ENCODE measurements around the gene DEAF1.

The DEAF1 gene

DNA sequence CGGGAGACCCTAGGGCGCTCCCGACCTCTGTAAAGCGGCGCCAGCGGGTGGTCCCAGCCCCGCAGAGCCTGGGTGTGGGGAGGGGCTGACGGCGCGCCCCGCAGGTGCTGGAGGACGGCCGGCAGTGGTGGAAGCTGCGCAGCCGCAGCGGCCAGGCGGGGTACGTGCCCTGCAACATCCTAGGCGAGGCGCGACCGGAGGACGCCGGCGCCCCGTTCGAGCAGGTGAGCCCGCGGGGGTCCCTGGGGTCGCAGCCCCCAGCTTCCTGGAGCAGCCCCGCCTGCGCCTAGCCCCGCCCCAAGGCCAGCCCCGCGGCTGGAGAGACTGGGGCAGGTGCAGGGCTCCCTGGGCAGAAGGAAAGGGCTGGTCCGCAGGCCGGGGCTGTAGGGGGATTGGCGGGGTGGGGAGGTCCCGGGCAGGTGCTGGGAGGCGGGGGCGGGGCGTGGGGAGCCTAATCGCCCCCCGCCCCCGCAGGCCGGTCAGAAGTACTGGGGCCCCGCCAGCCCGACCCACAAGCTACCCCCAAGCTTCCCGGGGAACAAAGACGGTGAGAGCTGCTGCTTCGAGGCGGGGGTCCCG, 30.7 kb upstream of the DEAF1 start:
- TF ChIP-seq POLR2A (IDR thresholded peaks at IDR 0.05; ENCODE audit: low read length) (no peak), GATA1 (IDR thresholded peaks at IDR 0.05; ENCODE audit: low read depth, low read length) (no peak)
- no peak for DNase-seq

- DNase-seq: no peak
- no peak for TF ChIP-seq POLR2A (IDR thresholded peaks at IDR 0.05; ENCODE audit: low read length)
Measured at GRCh38 chr11:724778-725386, 29.9 kb upstream of the DEAF1 start.

DNA sequence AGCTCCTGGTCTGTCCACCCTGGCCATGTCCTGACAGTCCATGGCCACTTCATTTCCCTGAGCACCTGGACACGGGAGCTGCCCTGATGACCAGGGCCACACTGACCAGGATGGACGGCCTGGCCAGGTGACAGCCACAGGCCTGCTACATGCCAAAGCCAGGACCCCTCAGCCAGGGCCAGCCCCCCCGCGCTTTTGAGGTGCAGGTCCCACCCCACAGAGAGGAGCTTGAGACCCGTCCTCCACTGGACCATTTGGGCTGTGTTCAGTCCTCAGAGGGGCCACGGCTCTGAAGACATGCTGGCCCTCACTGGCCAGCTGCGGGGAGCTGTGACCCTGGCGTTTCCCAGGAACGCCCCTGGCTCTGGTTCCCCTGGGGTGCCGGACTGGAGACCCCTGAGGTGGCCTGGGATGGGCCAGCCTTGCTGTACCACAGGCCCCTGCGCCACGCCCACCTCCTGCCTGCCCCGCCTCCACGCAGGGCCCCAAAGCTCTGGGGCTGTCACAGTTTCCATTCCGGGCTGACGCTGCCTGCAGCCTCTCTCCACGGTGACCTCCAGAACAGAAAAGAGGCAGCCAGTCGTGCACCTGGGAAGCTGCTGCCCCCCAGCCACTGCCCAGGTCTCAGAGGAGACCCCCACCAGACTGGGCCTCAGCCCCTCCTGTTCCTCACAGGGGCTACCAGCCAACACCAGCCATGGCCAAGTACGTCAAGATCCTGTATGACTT, 29.2 kb upstream of the DEAF1 start:
- TF ChIP-seq GATA1 (IDR thresholded peaks at IDR 0.05; ENCODE audit: low read depth, low read length) (no peak), POLR2A (IDR thresholded peaks at IDR 0.05; ENCODE audit: low read length) (no peak)
- DNase-seq: no peak

DNA sequence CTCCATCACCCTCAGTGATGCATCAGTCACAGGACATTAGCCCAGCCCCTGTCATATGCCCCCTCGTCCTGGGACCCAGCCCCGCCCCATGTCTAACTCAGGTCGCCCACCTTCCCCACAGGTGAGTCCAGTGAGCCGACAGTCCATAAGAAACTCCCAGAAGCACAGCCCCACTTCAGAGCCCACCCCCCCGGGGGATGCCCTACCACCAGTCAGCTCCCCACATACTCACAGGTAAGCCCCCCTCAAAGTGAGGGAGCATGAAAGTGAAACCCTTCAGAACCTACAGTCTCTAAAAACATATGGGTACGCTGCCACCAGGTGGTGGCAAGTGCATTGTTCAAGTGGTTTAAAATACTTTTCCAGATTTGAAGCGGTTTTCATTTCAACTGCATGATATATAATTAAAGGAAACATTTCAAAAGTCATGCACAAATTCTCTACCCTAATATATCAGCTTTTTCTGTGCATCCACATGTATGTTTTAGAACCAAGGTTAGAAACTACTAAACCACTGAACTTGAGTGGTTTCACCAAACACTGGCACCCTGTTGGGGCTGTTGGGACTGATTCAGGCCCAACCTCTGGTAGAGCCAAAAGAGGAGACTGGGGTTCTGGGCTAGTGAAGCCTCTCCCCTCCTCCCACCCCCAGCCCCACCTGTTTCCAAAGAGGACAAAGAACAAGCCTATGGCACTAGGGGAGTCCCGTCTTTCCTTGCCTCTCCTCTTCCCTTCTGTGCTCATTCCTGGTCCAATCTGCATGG, 28.3 kb upstream of the DEAF1 start:
- peak; percentile 71 to 84 for DNase-seq
- TF ChIP-seq POLR2A (IDR thresholded peaks at IDR 0.05; ENCODE audit: low read length) (no peak), GATA1 (IDR thresholded peaks at IDR 0.05; ENCODE audit: low read depth, low read length) (no peak)

DNA sequence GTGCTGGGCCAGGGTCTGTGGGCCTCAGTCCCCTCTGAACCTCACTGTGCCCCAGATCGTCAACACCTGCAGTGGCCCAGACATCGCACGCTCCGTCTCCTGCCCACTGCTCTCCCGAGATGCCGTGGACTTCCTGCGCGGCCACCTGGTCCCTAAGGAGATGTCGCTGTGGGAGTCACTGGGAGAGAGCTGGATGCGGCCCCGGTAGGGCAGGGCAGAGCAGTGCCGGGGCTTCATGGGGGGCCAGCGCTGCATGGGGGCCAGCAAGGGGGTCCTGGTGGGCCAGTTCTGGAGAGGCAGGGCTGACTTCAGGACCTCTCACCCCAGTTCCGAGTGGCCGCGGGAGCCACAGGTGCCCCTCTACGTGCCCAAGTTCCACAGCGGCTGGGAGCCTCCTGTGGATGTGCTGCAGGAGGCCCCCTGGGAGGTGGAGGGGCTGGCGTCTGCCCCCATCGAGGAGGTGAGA, 27.4 kb upstream of the DEAF1 start:
- DNase-seq: no peak
- TF ChIP-seq POLR2A (IDR thresholded peaks at IDR 0.05; ENCODE audit: low read length) (no peak), GATA1 (IDR thresholded peaks at IDR 0.05; ENCODE audit: low read depth, low read length) (no peak)

DNA sequence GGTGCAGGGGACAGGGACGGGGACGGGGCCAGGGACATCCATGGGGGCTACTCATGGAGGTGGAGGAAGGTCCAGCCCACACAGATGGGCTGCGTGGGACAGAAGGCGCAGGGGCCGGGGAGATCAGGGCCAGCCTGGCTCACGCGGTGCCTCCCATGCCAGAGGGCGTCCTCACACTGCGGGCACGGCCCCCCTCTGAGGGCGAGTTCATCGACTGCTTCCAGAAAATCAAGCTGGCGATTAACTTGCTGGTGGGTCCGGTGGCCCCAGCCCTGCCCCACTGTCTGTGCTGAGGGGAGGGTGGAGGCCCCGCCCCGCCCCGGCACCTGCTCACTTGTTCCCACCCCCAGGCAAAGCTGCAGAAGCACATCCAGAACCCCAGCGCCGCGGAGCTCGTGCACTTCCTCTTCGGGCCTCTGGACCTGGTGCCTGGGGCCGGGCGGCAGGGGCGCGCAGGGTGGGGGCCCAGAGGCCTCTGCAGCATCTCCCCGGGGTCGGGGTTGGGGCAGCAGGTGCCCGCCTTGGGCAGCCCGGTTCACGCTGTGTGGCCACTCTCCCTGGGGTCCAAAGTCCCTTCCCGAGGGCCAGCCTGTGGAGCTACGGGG, 26.8 kb upstream of the DEAF1 start:
- DNase-seq: no peak
- no peak for TF ChIP-seq GATA1 (IDR thresholded peaks at IDR 0.05; ENCODE audit: low read depth, low read length)
- no peak for TF ChIP-seq POLR2A (IDR thresholded peaks at IDR 0.05; ENCODE audit: low read length)

DNA sequence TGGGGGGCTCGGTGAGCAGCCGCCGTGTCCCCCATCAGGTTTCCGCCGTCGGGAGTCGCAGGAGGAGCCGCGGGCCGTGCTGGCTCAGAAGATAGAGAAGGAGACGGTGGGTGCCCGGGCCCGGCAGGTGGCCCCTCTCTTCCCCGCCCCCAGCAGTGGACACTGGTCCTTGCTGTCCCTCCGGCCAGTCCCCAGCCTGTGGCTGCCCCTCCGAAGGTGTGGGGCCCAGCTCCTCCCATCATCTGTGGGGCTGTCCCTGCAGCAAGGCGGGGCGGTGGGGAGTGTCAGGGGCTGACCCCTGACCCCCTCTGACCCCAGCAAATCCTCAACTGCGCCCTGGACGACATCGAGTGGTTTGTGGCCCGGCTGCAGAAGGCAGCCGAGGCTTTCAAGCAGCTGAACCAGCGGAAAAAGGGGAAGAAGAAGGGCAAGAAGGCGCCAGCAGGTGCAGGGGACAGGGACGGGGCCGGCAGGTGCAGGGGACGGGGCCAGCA, 26.3 kb upstream of the DEAF1 start:
- TF ChIP-seq POLR2A (IDR thresholded peaks at IDR 0.05; ENCODE audit: low read length): no peak
- no peak for TF ChIP-seq GATA1 (IDR thresholded peaks at IDR 0.05; ENCODE audit: low read depth, low read length)
- DNase-seq: no peak

DNA sequence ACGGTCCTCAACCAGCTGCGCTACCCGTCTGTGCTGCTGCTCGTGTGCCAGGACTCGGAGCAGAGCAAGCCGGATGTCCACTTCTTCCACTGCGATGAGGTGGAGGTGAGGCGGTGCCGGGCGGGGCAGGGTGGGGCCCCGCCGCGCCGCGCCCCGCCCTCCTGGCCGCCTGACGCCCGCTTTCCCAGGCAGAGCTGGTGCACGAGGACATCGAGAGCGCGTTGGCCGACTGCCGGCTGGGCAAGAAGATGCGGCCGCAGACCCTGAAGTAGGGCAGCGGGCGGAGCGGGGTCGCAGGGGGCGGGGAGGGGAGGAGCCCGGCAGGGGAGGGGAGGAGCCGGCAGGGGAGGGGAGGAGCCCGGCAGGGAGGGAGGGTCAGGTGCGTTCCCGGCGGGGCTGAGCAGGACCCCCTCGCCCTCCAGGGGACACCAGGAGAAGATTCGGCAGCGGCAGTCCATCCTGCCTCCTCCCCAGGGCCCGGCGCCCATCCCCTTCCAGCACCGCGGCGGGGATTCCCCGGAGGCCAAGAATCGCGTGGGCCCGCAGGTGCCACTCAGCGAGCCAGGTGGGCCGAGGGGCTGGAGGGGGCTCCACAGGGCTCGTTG, 25.7 kb upstream of the DEAF1 start:
- DNase-seq: no peak
- TF ChIP-seq POLR2A (IDR thresholded peaks at IDR 0.05; ENCODE audit: low read length) (no peak), GATA1 (IDR thresholded peaks at IDR 0.05; ENCODE audit: low read depth, low read length) (no peak)

- no peak for DNase-seq
- TF ChIP-seq POLR2A (IDR thresholded peaks at IDR 0.05; ENCODE audit: low read length) (no peak), GATA1 (IDR thresholded peaks at IDR 0.05; ENCODE audit: low read depth, low read length) (no peak)
Measured at GRCh38 chr11:720017-720641, 25.1 kb upstream of the DEAF1 start.

DNA sequence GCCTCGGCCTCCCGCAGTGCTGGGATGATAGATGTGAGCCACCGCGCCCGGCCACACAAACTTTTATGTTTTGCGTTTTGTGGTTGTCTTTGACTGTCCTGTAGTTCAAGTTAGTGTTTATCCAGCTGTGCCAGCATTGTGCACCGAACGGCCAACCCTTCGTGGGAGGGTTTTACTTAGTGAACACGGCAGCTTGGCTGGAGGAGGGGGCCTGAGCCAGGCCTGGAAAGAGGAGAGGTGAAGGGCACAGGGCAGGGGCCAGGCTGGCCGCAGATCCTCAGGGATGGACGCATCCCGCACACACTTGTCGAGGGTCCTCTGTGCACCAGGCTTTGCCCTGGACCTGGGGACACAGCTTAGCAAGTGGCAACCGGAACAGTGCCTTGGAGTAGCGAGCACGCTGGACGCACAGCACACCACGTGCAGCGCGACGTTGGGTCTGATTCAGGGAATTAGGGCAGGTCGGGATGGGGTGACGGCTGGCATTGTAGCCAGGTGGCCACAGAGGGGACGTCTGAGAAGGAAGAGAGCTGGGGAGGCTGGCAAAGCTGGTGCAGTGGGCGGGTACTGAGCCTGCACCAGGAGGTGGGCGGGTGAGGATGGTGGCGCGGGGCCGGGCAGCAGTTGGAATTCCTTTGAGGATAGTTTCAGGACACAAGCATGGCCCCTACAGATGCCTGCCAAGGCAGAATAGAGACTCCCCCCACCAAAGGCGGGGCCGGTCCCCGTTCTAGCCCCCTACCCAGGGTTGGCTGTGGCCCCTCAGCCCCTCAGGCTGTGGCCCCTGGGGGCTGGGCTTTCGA, 24.4 kb upstream of the DEAF1 start:
- TF ChIP-seq GATA1 (IDR thresholded peaks at IDR 0.05; ENCODE audit: low read depth, low read length) (no peak), POLR2A (IDR thresholded peaks at IDR 0.05; ENCODE audit: low read length) (no peak)
- no peak for DNase-seq

DNA sequence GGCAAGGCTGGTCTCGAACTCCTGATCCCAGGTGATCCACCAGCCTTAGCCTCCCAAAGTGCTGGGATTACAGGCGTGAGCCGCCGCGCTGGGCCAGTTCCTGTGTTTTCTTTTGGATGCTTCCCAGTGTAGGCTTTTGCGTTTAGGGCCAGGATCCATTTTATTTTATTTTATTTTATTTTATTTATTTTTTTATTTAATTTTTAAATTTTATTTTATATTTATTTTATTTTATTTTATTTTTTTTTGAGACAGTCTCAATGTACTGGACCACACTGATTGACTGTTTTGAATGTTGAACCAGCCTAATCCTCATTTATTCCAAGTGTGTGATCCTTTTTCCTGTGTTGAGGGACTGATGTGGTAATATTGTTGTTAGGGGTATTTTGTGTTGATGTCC, 19.4 kb upstream of the DEAF1 start:
- TF ChIP-seq POLR2A (IDR thresholded peaks at IDR 0.05; ENCODE audit: low read length) (no peak), GATA1 (IDR thresholded peaks at IDR 0.05; ENCODE audit: low read depth, low read length) (no peak)
- no peak for DNase-seq
